Panc1 (cell line): ENCODE measurements around the gene OTOF. TPM values are rescaled to one million over a fixed set of nuclear protein-coding genes. Genes with fewer than 3 reads are reported as not detected.

Experiments
- ATAC-seq: fragments of 200-7000 bp; cut with Tn5 transposase; 2 replicates; pipeline ENCODE4 v1.9.1; 2020; ENCODE audit warnings: mild to moderate bottlenecking, moderate library complexity
- BruUV-seq: library from RNA; stranded (reverse); fragments of 400-500 nt; replicated peaks from 2 replicates; lab custom pipeline; 2021; lab: Mats Ljungman, UMichigan
- CTCF ChIA-PET: fragments of 300-600 bp; sonication (Branson Sonifier 250); formaldehyde crosslinking; loops from one replicate; lab custom pipeline; 2022; ENCODE audit warnings: antibody characterized with exemption; lab: Charles Lee
- POLR2A ChIA-PET: fragments of 300-600 bp; sonication (Branson Sonifier 250); formaldehyde crosslinking; loops from one replicate; lab custom pipeline; 2022; ENCODE audit warnings: antibody characterized with exemption; lab: Charles Lee
- DNase-seq: peaks from one replicate; pipeline ENCODE4 v3.0.0-alpha.2; 2010; ENCODE audit warnings: low read depth, low spot score
- H3K27ac ChIP-seq: 2 replicates; pipeline ENCODE4 v1.5.1; 2011; ENCODE audit warnings: mild to moderate bottlenecking, low read length, inconsistent platforms
- H3K27me3 ChIP-seq: fragments of 200-500 bp; sonication (Bioruptor generic); 2 replicates; pipeline ENCODE4 v1.6.0; 2014; ENCODE audit warnings: low read length, inconsistent platforms; ENCODE audit not compliant: control insufficient read depth, insufficient read depth
- H3K36me3 ChIP-seq: fragments of 200-500 bp; sonication (Bioruptor generic); 2 replicates; pipeline ENCODE4 v1.5.1; 2014; ENCODE audit warnings: inconsistent platforms, mild to moderate bottlenecking, low read length, moderate library complexity; ENCODE audit not compliant: control insufficient read depth, insufficient read depth
- H3K4me1 ChIP-seq: 2 replicates; pipeline ENCODE4 v1.5.1; 2011; ENCODE audit warnings: inconsistent platforms, mild to moderate bottlenecking, low read length, moderate library complexity; ENCODE audit not compliant: control insufficient read depth, insufficient read depth
- H3K4me3 ChIP-seq, 2 experiments: 2 replicates each; pipeline ENCODE4 v1.5.1; 2011 to 2012; ENCODE audit warnings: low read depth in 2 of 2, low read length in 2 of 2, mild to moderate bottlenecking in 2 of 2, inconsistent platforms in 1 of 2, moderate library complexity in 1 of 2
- H3K9me3 ChIP-seq: fragments of 200-500 bp; sonication (Bioruptor generic); 2 replicates; pipeline ENCODE4 v1.5.1; 2014; ENCODE audit warnings: low read depth, mild to moderate bottlenecking, inconsistent platforms, low read length, moderate library complexity; ENCODE audit not compliant: control insufficient read depth, insufficient read depth
- CTCF ChIP-seq: fragments of 450-650 bp; IDR thresholded peaks from 2 replicates; pipeline ENCODE4 v1.5.1; 2017; ENCODE audit warnings: mild to moderate bottlenecking
- POLR2AphosphoS5 ChIP-seq: IDR thresholded peaks from 2 replicates; pipeline ENCODE4 v1.6.1; 2012; ENCODE audit warnings: mild to moderate bottlenecking, low read depth, low read length, moderate library complexity
- REST ChIP-seq, 2 experiments: IDR thresholded peaks; 2 replicates each; pipeline ENCODE4 v1.6.1; 2011 to 2012; ENCODE audit warnings: low read depth in 2 of 2, control low read depth in 1 of 2, low read length in 1 of 2, mild to moderate bottlenecking in 1 of 2, moderate library complexity in 1 of 2; ENCODE audit not compliant: insufficient read depth in 1 of 2
- SIN3A ChIP-seq: IDR thresholded peaks from 2 replicates; pipeline ENCODE4 v1.6.1; 2012; ENCODE audit warnings: low read depth, mild to moderate bottlenecking, low read length, moderate library complexity, borderline replicate concordance; ENCODE audit not compliant: insufficient read depth
- TCF7L2 ChIP-seq: IDR thresholded peaks from 2 replicates; pipeline ENCODE4 v1.6.1; 2011; ENCODE audit warnings: mild to moderate bottlenecking, low read depth, low read length, inconsistent platforms
- in situ Hi-C: cut with HindIII; loops from 2 replicates; pipeline ENCODE4 v1.10.0; 2016; ENCODE audit warnings: low sequenced_read_pairs, low pct_unique_long_range_greater_than_20kb
- intact Hi-C: fragments of 100-400 bp; cut with micrococcal nuclease; formaldehyde crosslinking; loops from one replicate; pipeline ENCODE4 v1.10.0; 2022; ENCODE audit not compliant: unreplicated experiment
- total RNA-seq: library from RNA; stranded (reverse); gene quantifications from one replicate; pipeline ENCODE4 v1.2.1, GENCODE V29; 2021; ENCODE audit not compliant: unreplicated experiment

OTOF gene
- total RNA-seq, 1 experiment from 2014 or later = 0.41 TPM

GRCh38 chr2:26409785-26410184 lies 68.1 kb downstream of the OTOF start:
- no peaks in the 10 kb centered on the region for H3K36me3 ChIP-seq
- POLR2A ChIA-PET = interaction anchor here (0.6 kb wide), 1 partner anchor 356 kb away, joined by 4 read pairs; no protein-coding TSS in a partner anchor
- DNase-seq (no peak), ATAC-seq (no peak)
- no peaks in the 10 kb centered on the region for H3K27me3 ChIP-seq
- BruUV-seq = no TSS peak
- H3K27ac ChIP-seq = no peak overlapping the region
- H3K4me3 ChIP-seq = no peak overlapping the region
- no peaks in the 10 kb centered on the region for H3K9me3 ChIP-seq
- 0 out of 2 replicates have a peak, but pooled peaks cover 2% of the 10 kb centered on the region for H3K4me1 ChIP-seq
- in situ Hi-C loops = no loop called here
- TF ChIP-seq REST (IDR thresholded peaks at IDR 0.05; ENCODE audit: insufficient read depth in 1 of 2, low read depth in 2 of 2, low read length in 1 of 2) (no peak), SIN3A (no peak), TCF7L2 (no peak), CTCF (no peak)
- CTCF ChIA-PET = no interaction called here
- intact Hi-C loops = loop anchor here (10.0 kb wide), 1 partner anchor 165 kb away; no protein-coding TSS in a partner anchor

GRCh38 chr2:26407526-26407925 lies 70.4 kb downstream of the OTOF start:
- in situ Hi-C loops = no loop called here
- DNase-seq = no peak
- Histone ChIP-seq H3K36me3 (no peaks in the 10 kb centered on the region), H3K27me3 (no peaks in the 10 kb centered on the region), H3K27ac (no peak overlapping the region), H3K4me1 (0 out of 2 replicates have a peak, but pooled peaks cover 2% of the 10 kb centered on the region), H3K9me3 (no peaks in the 10 kb centered on the region), H3K4me3 (no peak overlapping the region)
- intact Hi-C loops = loop anchor here (10.0 kb wide), 1 partner anchor 167 kb away; no protein-coding TSS in a partner anchor
- ChIA-PET CTCF (no interaction called here), POLR2A (interaction anchor here (0.6 kb wide), 1 partner anchor 23 kb away, joined by 4 read pairs; no protein-coding TSS in a partner anchor)
- TF ChIP-seq TCF7L2 (no peak), POLR2AphosphoS5 (no peak), CTCF (no peak), REST (IDR thresholded peaks at IDR 0.05; ENCODE audit: insufficient read depth in 1 of 2, low read depth in 2 of 2, low read length in 1 of 2) (no peak), SIN3A (no peak)
- no peak for ATAC-seq
- BruUV-seq = no TSS peak

Other genes with a start within 250 kb of the OTOF start
- gene HADHA, start 233.5 kb downstream of the OTOF start, total RNA-seq = 148 TPM
- gene HADHB, start 233.2 kb downstream of the OTOF start, total RNA-seq = 106 TPM
- gene SELENOI, start 132.0 kb downstream of the OTOF start, total RNA-seq = 28.5 TPM
- not detected for gene ADGRF3, start 131.3 kb downstream of the OTOF start, total RNA-seq
- gene DRC1, start 76.2 kb downstream of the OTOF start, total RNA-seq = 0.18 TPM
- gene CIB4, start 163.2 kb upstream of the OTOF start, total RNA-seq = 0.33 TPM
- gene KCNK3, start 214.6 kb upstream of the OTOF start, total RNA-seq = 32.8 TPM